ENCODE results near the gene PLET1. TPM values are rescaled to one million over a fixed set of nuclear protein-coding genes. Genes with fewer than 3 reads are reported as not detected.

Gene PLET1
- total and polyA plus RNA-seq, 2 of the 8 experiments (the other 6 are each of a cell fraction or from before 2014, with no cell fraction given) = not detected

- FAIRE-seq = no peak
- H3K79me1 ChIP-seq (ENCODE audit: low read depth, low read length) = no peaks in the 10 kb centered on the region
- POLR2A ChIA-PET (ENCODE audit: partially characterized antibody) = no interaction called here
Observed at GRCh38 chr11:112303616-112304015, 43.0 kb upstream of the PLET1 start.

More at GRCh38 chr11:112303616-112304015, 43.0 kb upstream of the PLET1 start:
- Histone ChIP-seq H3K18ac (ENCODE audit: extremely low read depth, low read length) (no peak overlapping the region), H2AFZ (ENCODE audit: low read length) (no peak overlapping the region), H4K5ac (ENCODE audit: insufficient read length, low read depth, low read length) (no peak overlapping the region), H4K91ac (replicated peaks; ENCODE audit: insufficient read length, low read length) (no peak overlapping the region), H2AK5ac (ENCODE audit: low read depth, low read length) (no peak overlapping the region), H3K14ac (ENCODE audit: insufficient read length) (no peak overlapping the region), H3K9me3 (ENCODE audit: insufficient read depth in 2 of 2, low read depth in 1 of 2, low read length in 1 of 2) (0 out of 4 replicates have a peak, but pooled peaks cover 0 to under 1% of the 10 kb centered on the region in 2 experiments), H3K23me2 (ENCODE audit: low read depth, low read length) (no peaks in the 10 kb centered on the region), H2BK12ac (ENCODE audit: low read depth, low read length) (no peak overlapping the region), H2BK5ac (ENCODE audit: low read depth, low read length) (no peak overlapping the region), H4K20me1 (replicated peaks in 1 of 2; ENCODE audit: control insufficient read depth in 1 of 2, insufficient read depth in 2 of 2, low read length in 2 of 2) (no peaks in the 10 kb centered on the region), H2BK120ac (replicated peaks; ENCODE audit: low read depth, low read length) (no peak overlapping the region), H3K27ac (ENCODE audit: low read depth, low read length) (no peak overlapping the region), H3K4me2 (ENCODE audit: insufficient read depth in 1 of 2, low read depth in 2 of 2, low read length in 2 of 2) (no peak overlapping the region), H3K79me2 (ENCODE audit: control insufficient read depth in 1 of 2, insufficient read depth in 2 of 2, low read length in 2 of 2) (no peaks in the 10 kb centered on the region), H3K4me1 (replicated peaks in 1 of 4; ENCODE audit: control insufficient read depth in 3 of 4, insufficient read depth in 4 of 4, low read length in 3 of 4) (peaks cover 4 to 11% (median 9%) of the 10 kb centered on the region in 4 experiments), H3K4me3 (ENCODE audit: extremely low read depth in 1 of 4, insufficient read depth in 2 of 4, low read depth in 3 of 4, low read length in 4 of 4) (no peak overlapping the region), H3K23ac (ENCODE audit: insufficient read length) (no peak overlapping the region), H4K8ac (ENCODE audit: extremely low read depth, insufficient read depth, low read length) (no peak overlapping the region), H3K56ac (replicated peaks; ENCODE audit: insufficient read length, low read depth, low read length) (no peak overlapping the region), H3K9ac (replicated peaks in 1 of 4; ENCODE audit: extremely low read depth in 1 of 4, low read depth in 3 of 4, low read length in 3 of 4) (no peak overlapping the region), H2BK15ac (ENCODE audit: low read length) (peak overlapping the region; percentile 36; the same call in 1 of the 2 replicates), H3K27me3 (replicated peaks in 1 of 4; ENCODE audit: control insufficient read depth in 3 of 4, extremely low read depth in 1 of 4, insufficient read depth in 3 of 4, low read length in 3 of 4) (no peaks in the 10 kb centered on the region), H3K4ac (replicated peaks; ENCODE audit: insufficient read length, low read depth, low read length) (no peak overlapping the region), H3K36me3 (ENCODE audit: control insufficient read depth in 2 of 4, insufficient read depth in 4 of 4, low read length in 3 of 4) (no peaks in the 10 kb centered on the region), H2BK20ac (ENCODE audit: low read length) (no peak overlapping the region)
- WGBS, 2 experiments (ENCODE audit: extremely low coverage in 1 of 2, insufficient coverage in 1 of 2, insufficient read length in 1 of 2, insufficient replicate concordance in 2 of 2, low coverage in 1 of 2, low lambda C conversion rate in 2 of 2, missing lambda C conversion rate in 1 of 2) = 92% methylated on average over 1 of the region's 1 CpG; no CpG with 5 or more reads in 1 of the 2 experiments
- DNase-seq (ENCODE audit: low read depth in 1 of 2, low spot score in 2 of 2) = no peak
- no peak for TF ChIP-seq HDAC6 (IDR thresholded peaks at IDR 0.05; ENCODE audit: low read depth, low read length)
- no peak for TF ChIP-seq SRF (IDR thresholded peaks at IDR 0.05; ENCODE audit: low read depth, low read length)
- TF ChIP-seq HDAC2 (IDR thresholded peaks at IDR 0.05; ENCODE audit: borderline replicate concordance in 1 of 2, low read depth in 2 of 2, low read length in 2 of 2) = no peak
- no peak for TF ChIP-seq GABPA (IDR thresholded peaks at IDR 0.05; ENCODE audit: borderline replicate concordance, insufficient read depth, low read length)
- no peak for TF ChIP-seq JUN (IDR thresholded peaks at IDR 0.05; ENCODE audit: low read depth, low read length)
- no peak for TF ChIP-seq PHF8 (conservative IDR thresholded peaks at IDR 0.05; ENCODE audit: low read depth, low read length)
- no peak for TF ChIP-seq NANOG (IDR thresholded peaks at IDR 0.05; ENCODE audit: insufficient read depth, low read depth, low read length, poor library complexity, severe bottlenecking)
- TF ChIP-seq SAP30 (IDR thresholded peaks at IDR 0.05; ENCODE audit: insufficient read depth, insufficient replicate concordance, low read length) = no peak
- TF ChIP-seq POLR2A (IDR thresholded peaks at IDR 0.05; ENCODE audit: control extremely low read depth in 1 of 2, low read depth in 2 of 2, low read length in 2 of 2) = no peak
- TF ChIP-seq CBX5 (IDR thresholded peaks at IDR 0.05; ENCODE audit: low read depth, low read length) = no peak
- no peak for TF ChIP-seq ASH2L (IDR thresholded peaks at IDR 0.05; ENCODE audit: low read length)
- TF ChIP-seq ATF2 (IDR thresholded peaks at IDR 0.05; ENCODE audit: low read length) = no peak
- CTCF ChIA-PET (ENCODE audit: partially characterized antibody) = interaction anchor here (1.4 kb wide), 1 partner anchor 285 kb away, joined by 3 read pairs; no protein-coding TSS in a partner anchor
